ENCODE results near the gene CALN1.

Gene CALN1

GRCh38 chr7:71972534-71972933 lies 439.6 kb downstream of the CALN1 start:
- Histone ChIP-seq H2BK120ac (ENCODE audit: low read depth, low read length) (no peak overlapping the region), H2BK15ac (ENCODE audit: low read depth, poor library complexity, severe bottlenecking) (no peak overlapping the region), H3K4ac (ENCODE audit: low read depth in 1 of 2, low read length in 2 of 2) (no peak overlapping the region), H4K91ac (ENCODE audit: low read length) (no peak overlapping the region), H3K4me1 (ENCODE audit: control insufficient read depth, insufficient read depth, low read depth, low read length) (no peaks in the 10 kb centered on the region), H3K4me3 (ENCODE audit: insufficient read depth in 1 of 2, low read depth in 1 of 2, low read length in 2 of 2) (no peak overlapping the region), H2AK5ac (ENCODE audit: low read length, severe bottlenecking) (no peak overlapping the region), H4K8ac (ENCODE audit: low read length) (no peak overlapping the region), H2AFZ (ENCODE audit: low read depth, low read length) (no peak overlapping the region), H3K9ac (ENCODE audit: low read length) (no peak overlapping the region), H3K36me3 (ENCODE audit: control insufficient read depth in 1 of 2, insufficient read depth in 2 of 2, low read depth in 1 of 2, low read length in 2 of 2) (no peaks in the 10 kb centered on the region), H3K4me2 (ENCODE audit: low read length, poor library complexity, severe bottlenecking) (no peak overlapping the region), H2BK5ac (ENCODE audit: low read depth, low read length, poor library complexity, severe bottlenecking) (no peak overlapping the region), H3K27ac (ENCODE audit: low read length, poor library complexity, severe bottlenecking) (no peak overlapping the region), H3K14ac (ENCODE audit: low read length in 2 of 2) (no peak overlapping the region), H3K79me1 (replicated peaks; ENCODE audit: low read length, poor library complexity, severe bottlenecking) (no peaks in the 10 kb centered on the region), H3K27me3 (ENCODE audit: control insufficient read depth in 1 of 2, insufficient read depth in 1 of 2, low read length in 2 of 2) (no peaks in the 10 kb centered on the region), H2BK12ac (ENCODE audit: low read length in 2 of 2) (no peak overlapping the region), H3K23ac (ENCODE audit: low read length in 2 of 2) (no peak overlapping the region), H3K9me3 (ENCODE audit: control insufficient read depth, low read length) (peaks cover 5% of the 10 kb centered on the region), H3K18ac (ENCODE audit: low read depth in 1 of 2, low read length in 2 of 2) (no peak overlapping the region)
- no peak for DNase-seq
- 72% methylated on average over 7 of the region's 7 CpGs for WGBS

GRCh38 chr7:71970725-71971124 lies 441.4 kb downstream of the CALN1 start:
- 66% methylated on average over 3 of the region's 3 CpGs for WGBS

GRCh38 chr7:71962636-71963035 lies 449.5 kb downstream of the CALN1 start:
- H3K14ac ChIP-seq (ENCODE audit: low read length in 2 of 2): no peak overlapping the region
- H3K27me3 ChIP-seq (ENCODE audit: control insufficient read depth in 1 of 2, insufficient read depth in 1 of 2, low read length in 2 of 2): peaks cover 0 to 3% of the 10 kb centered on the region in 2 experiments
- H2BK15ac ChIP-seq (ENCODE audit: low read depth, poor library complexity, severe bottlenecking): no peak overlapping the region
- no peak overlapping the region for H3K18ac ChIP-seq (ENCODE audit: low read depth in 1 of 2, low read length in 2 of 2)
- no peak overlapping the region for H2BK5ac ChIP-seq (ENCODE audit: low read depth, low read length, poor library complexity, severe bottlenecking)
- H3K9me3 ChIP-seq (ENCODE audit: control insufficient read depth, low read length): no peaks in the 10 kb centered on the region
- H3K23ac ChIP-seq (ENCODE audit: low read length in 2 of 2): no peak overlapping the region
- H3K79me1 ChIP-seq (replicated peaks; ENCODE audit: low read length, poor library complexity, severe bottlenecking): no peaks in the 10 kb centered on the region
- no peaks in the 10 kb centered on the region for H3K4me1 ChIP-seq (ENCODE audit: control insufficient read depth, insufficient read depth, low read depth, low read length)
- H3K9ac ChIP-seq (ENCODE audit: low read length): no peak overlapping the region
- no peak overlapping the region for H4K8ac ChIP-seq (ENCODE audit: low read length)
- H3K36me3 ChIP-seq (ENCODE audit: control insufficient read depth in 1 of 2, insufficient read depth in 2 of 2, low read depth in 1 of 2, low read length in 2 of 2): no peaks in the 10 kb centered on the region
- H4K91ac ChIP-seq (ENCODE audit: low read length): no peak overlapping the region
- H2BK12ac ChIP-seq (ENCODE audit: low read length in 2 of 2): no peak overlapping the region
- H2AFZ ChIP-seq (ENCODE audit: low read depth, low read length): no peak overlapping the region
- H2AK5ac ChIP-seq (ENCODE audit: low read length, severe bottlenecking): no peak overlapping the region
- no peak overlapping the region for H3K4me3 ChIP-seq (ENCODE audit: insufficient read depth in 1 of 2, low read depth in 1 of 2, low read length in 2 of 2)
- H3K27ac ChIP-seq (ENCODE audit: low read length, poor library complexity, severe bottlenecking): no peak overlapping the region
- H3K4me2 ChIP-seq (ENCODE audit: low read length, poor library complexity, severe bottlenecking): no peak overlapping the region
- no peak overlapping the region for H3K4ac ChIP-seq (ENCODE audit: low read depth in 1 of 2, low read length in 2 of 2)
- H2BK120ac ChIP-seq (ENCODE audit: low read depth, low read length): no peak overlapping the region
- 91% methylated on average over 1 of the region's 3 CpGs for WGBS
- DNase-seq: no peak

More at GRCh38 chr7:71970725-71971124, 441.4 kb downstream of the CALN1 start:
- no peak overlapping the region for H3K14ac ChIP-seq (ENCODE audit: low read length in 2 of 2)
- H3K4me2 ChIP-seq (ENCODE audit: low read length, poor library complexity, severe bottlenecking): no peak overlapping the region
- H3K4me1 ChIP-seq (ENCODE audit: control insufficient read depth, insufficient read depth, low read depth, low read length): no peaks in the 10 kb centered on the region
- no peaks in the 10 kb centered on the region for H3K27me3 ChIP-seq (ENCODE audit: control insufficient read depth in 1 of 2, insufficient read depth in 1 of 2, low read length in 2 of 2)
- H4K8ac ChIP-seq (ENCODE audit: low read length): no peak overlapping the region
- H2BK15ac ChIP-seq (ENCODE audit: low read depth, poor library complexity, severe bottlenecking): no peak overlapping the region
- no peak overlapping the region for H2BK12ac ChIP-seq (ENCODE audit: low read length in 2 of 2)
- no peak overlapping the region for H2BK120ac ChIP-seq (ENCODE audit: low read depth, low read length)
- no peak for DNase-seq
- no peak overlapping the region for H2BK5ac ChIP-seq (ENCODE audit: low read depth, low read length, poor library complexity, severe bottlenecking)
- no peak overlapping the region for H3K18ac ChIP-seq (ENCODE audit: low read depth in 1 of 2, low read length in 2 of 2)
- H3K4ac ChIP-seq (ENCODE audit: low read depth in 1 of 2, low read length in 2 of 2): no peak overlapping the region
- no peak overlapping the region for H3K9ac ChIP-seq (ENCODE audit: low read length)
- H2AK5ac ChIP-seq (ENCODE audit: low read length, severe bottlenecking): no peak overlapping the region
- no peaks in the 10 kb centered on the region for H3K79me1 ChIP-seq (replicated peaks; ENCODE audit: low read length, poor library complexity, severe bottlenecking)
- no peak overlapping the region for H2AFZ ChIP-seq (ENCODE audit: low read depth, low read length)
- no peak overlapping the region for H3K4me3 ChIP-seq (ENCODE audit: insufficient read depth in 1 of 2, low read depth in 1 of 2, low read length in 2 of 2)
- H3K36me3 ChIP-seq (ENCODE audit: control insufficient read depth in 1 of 2, insufficient read depth in 2 of 2, low read depth in 1 of 2, low read length in 2 of 2): no peaks in the 10 kb centered on the region
- no peak overlapping the region for H4K91ac ChIP-seq (ENCODE audit: low read length)
- no peak overlapping the region for H3K23ac ChIP-seq (ENCODE audit: low read length in 2 of 2)
- H3K27ac ChIP-seq (ENCODE audit: low read length, poor library complexity, severe bottlenecking): no peak overlapping the region
- peaks cover 5% of the 10 kb centered on the region for H3K9me3 ChIP-seq (ENCODE audit: control insufficient read depth, low read length)

- no peak overlapping the region for H3K14ac ChIP-seq (ENCODE audit: low read length in 2 of 2)
- H4K91ac ChIP-seq (ENCODE audit: low read length): no peak overlapping the region
- no peak overlapping the region for H4K8ac ChIP-seq (ENCODE audit: low read length)
- no peak overlapping the region for H3K4ac ChIP-seq (ENCODE audit: low read depth in 1 of 2, low read length in 2 of 2)
- H2BK15ac ChIP-seq (ENCODE audit: low read depth, poor library complexity, severe bottlenecking): no peak overlapping the region
- H3K79me1 ChIP-seq (replicated peaks; ENCODE audit: low read length, poor library complexity, severe bottlenecking): no peaks in the 10 kb centered on the region
- H2AFZ ChIP-seq (ENCODE audit: low read depth, low read length): no peak overlapping the region
- no peak overlapping the region for H3K9ac ChIP-seq (ENCODE audit: low read length)
- no peaks in the 10 kb centered on the region for H3K4me1 ChIP-seq (ENCODE audit: control insufficient read depth, insufficient read depth, low read depth, low read length)
- H3K23ac ChIP-seq (ENCODE audit: low read length in 2 of 2): no peak overlapping the region
- H3K27ac ChIP-seq (ENCODE audit: low read length, poor library complexity, severe bottlenecking): no peak overlapping the region
- H2BK12ac ChIP-seq (ENCODE audit: low read length in 2 of 2): no peak overlapping the region
- DNase-seq: no peak
- no peak overlapping the region for H2AK5ac ChIP-seq (ENCODE audit: low read length, severe bottlenecking)
- H3K4me2 ChIP-seq (ENCODE audit: low read length, poor library complexity, severe bottlenecking): no peak overlapping the region
- H3K9me3 ChIP-seq (ENCODE audit: control insufficient read depth, low read length): no peaks in the 10 kb centered on the region
- no peak overlapping the region for H3K18ac ChIP-seq (ENCODE audit: low read depth in 1 of 2, low read length in 2 of 2)
- WGBS: 85% methylated on average over 4 of the region's 4 CpGs
- no peak overlapping the region for H2BK120ac ChIP-seq (ENCODE audit: low read depth, low read length)
- H3K4me3 ChIP-seq (ENCODE audit: insufficient read depth in 1 of 2, low read depth in 1 of 2, low read length in 2 of 2): no peak overlapping the region
- H3K27me3 ChIP-seq (ENCODE audit: control insufficient read depth in 1 of 2, insufficient read depth in 1 of 2, low read length in 2 of 2): peaks cover 0 to 3% of the 10 kb centered on the region in 2 experiments
- no peak overlapping the region for H2BK5ac ChIP-seq (ENCODE audit: low read depth, low read length, poor library complexity, severe bottlenecking)
- H3K36me3 ChIP-seq (ENCODE audit: control insufficient read depth in 1 of 2, insufficient read depth in 2 of 2, low read depth in 1 of 2, low read length in 2 of 2): no peaks in the 10 kb centered on the region
Observed at GRCh38 chr7:71961283-71961682, 450.9 kb downstream of the CALN1 start.
